Stimulated activated CD4-positive, alpha-beta T cell treated with anti-CD3 and anti-CD28 coated beads, Interleukin-4, amount 100 ng/mL, for 24 hours (primary cell): ENCODE results near the gene TCF7L2.

ENCODE experiments used
- DNase-seq: peaks from one replicate; pipeline ENCODE4 v3.0.0-alpha.2; 2020

Gene TCF7L2

DNA sequence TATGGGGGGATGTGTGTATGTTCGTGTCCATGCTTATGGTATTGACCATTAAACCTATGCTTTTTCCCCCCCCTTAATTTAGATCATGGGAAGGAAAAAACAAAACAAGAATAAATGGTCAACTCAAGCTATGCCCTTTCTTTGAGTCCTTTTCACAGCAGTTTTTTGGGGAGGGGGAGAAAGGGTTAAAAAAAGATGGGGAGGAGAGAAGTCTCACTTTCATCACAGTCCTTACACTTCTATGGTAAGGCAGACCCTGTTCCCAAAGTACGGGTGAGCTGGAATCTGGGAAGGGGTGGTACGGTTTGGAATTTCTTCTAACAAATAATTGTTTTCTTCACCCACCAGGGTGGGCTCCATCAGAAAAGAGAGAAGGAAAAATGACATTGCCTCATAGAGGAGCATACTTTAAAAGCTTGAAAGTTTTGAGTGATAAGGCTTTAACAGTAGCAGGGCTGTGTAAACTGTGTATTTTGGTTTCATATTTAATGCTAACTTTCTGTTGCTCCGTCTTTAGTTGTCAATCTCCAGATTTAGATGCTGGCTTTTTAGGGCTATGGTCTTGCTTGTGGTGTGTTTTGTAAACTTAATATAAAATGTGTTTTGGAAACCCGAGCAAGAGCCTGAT, 180.1 kb downstream of the TCF7L2 start:
- no peak for DNase-seq

DNA sequence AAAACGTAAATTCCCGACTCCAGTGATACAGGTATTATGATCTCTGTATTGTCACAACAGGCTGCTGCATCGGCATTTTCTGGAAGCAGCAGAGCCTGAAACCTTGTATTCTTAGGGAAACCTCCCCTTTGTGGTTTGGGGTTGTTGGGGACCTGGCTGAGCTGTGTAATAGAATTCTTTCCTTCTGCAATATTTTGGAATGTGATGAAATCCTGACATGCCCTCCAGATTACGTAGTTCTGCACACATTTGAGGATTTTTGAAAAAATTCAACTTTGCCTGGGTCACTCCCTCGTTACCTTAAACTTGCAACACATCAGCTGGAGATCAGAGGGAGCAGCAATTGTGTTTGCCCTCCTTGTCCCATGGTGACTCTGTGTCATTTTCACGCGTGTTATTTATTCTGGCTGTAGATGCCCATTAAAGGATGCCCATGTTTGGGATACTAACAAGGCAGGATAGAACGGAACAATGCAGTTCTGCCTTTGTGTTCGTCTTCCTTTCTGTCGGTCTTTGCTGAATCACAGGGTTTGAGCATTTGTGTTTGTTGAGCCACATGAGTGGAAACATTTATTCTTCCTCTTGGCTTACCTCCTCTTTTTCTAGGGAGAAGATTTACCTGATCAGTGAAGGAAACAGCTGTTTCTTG, 181.7 kb downstream of the TCF7L2 start:
- DNase-seq = no peak

DNA sequence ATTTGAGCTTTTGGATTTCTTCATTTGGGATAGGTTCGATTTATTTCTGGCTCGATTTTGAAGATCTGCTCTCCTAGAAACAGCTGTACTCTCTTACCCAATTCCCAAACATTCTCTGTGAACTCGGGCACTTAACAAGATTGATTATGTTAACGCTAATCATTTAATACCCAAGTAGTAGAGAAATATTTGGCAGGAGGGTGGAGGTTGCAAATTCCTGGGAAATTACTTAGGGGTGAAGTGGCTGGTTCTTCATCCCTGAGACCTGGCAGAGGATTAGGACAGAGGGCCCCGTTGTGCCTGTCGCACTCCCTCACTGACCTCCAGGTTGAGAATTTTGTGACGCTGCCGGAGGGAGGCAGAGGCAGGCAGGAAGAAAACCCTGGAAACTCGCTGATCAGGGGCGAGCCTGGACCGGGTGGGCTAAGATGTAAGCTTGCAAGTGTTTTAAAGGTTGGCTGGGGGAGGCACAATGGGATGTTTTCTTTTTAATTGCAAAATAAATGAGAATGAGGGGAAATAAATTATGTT, 182.6 kb downstream of the TCF7L2 start:
- no peak for DNase-seq

DNA sequence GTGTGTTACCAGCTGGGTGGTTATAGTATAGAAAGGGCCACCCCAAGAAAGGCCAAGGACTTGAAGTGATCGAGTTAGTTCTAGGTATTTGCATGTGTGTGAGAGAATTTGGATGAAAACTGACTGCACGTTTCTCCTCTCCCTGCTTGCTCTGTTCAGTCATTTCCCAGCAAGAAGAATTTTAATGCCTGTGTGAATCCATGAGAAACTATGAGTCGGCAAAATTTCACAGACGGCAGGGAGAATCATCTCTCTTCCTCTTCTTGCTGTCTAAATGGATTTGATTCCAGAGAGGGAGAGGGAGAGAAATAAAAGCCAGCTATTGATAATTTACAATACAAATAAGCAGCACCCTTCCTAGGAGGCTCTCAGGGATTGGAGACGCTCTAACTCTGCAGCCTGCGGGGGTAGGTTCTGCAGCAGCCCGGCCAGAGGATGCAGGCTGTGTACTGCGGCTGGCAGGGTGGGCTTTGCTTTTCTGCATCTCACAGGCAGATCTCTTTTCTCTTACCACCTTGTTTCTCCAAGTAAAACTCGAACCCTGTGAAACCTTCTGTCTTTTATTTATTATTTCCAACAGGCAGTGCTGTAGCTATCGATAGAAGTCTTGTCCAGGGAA, 183.6 kb downstream of the TCF7L2 start:
- DNase-seq = no peak

GRCh38 chr10:113135025-113135424, 185.0 kb downstream of the TCF7L2 start:
- DNase-seq = no peak

- no peak for DNase-seq
Measured at GRCh38 chr10:113137941-113138685, 188.1 kb downstream of the TCF7L2 start.

- DNase-seq = no peak
Measured at GRCh38 chr10:113138937-113139585, 189.0 kb downstream of the TCF7L2 start.

DNA sequence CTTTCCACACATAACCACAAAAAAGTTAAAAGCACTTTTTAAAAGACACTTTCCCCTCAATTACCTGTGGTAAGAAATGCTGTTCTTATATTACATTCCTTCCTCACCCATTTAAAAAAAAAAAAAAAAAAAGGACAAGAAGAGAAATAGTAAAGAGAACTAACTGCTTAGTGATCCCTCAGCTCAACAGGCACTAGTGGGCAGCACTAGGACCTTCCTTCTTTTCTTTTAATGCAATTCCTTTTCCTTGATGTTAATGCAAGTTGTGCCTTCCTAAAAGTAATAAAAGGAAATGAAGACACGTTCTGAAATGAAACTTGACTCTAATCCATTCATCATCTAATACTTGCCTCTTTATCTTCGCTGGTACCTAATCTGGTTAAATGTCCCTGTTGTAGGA, 189.7 kb downstream of the TCF7L2 start:
- DNase-seq = no peak

- no peak for DNase-seq
Measured at GRCh38 chr10:113140143-113141011, 190.3 kb downstream of the TCF7L2 start.

DNA sequence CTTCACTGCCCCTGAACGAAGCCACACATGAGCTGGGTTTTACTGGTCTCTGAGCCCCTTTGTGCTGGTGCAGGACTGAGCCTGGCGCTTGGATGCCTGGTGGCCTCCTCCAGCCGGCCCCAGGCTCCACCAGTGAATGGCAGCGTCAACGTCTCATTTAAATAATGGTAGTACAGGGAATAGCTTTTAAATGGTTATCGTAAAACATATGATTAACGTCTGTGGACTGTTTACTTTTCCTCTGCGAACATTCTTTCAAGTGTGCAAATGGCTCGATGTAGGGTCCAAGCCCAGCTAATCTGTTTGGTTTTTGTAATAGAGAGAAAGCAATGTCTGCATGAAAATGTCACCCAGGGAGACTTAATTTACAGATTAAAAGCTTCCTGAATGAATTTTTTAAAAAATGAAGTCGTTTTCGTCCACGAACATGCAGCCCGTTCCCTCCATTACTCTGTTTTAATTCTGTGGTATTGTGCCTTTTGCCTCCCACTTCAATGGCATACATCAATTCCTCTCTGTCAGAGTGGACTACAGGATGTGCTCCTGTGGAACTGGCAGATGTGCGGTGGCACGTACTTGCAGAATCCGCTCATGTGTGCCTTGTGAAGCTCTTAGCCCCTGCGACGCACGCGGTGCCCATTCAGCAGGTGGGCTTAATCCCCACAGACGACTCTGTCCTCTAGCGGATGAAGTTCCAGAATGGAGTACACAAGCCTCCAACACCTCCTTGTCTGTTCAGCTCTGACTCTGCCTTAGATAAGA, 192.7 kb downstream of the TCF7L2 start:
- no peak for DNase-seq

GRCh38 chr10:113144576-113144975, 194.5 kb downstream of the TCF7L2 start:
- no peak for DNase-seq

GRCh38 chr10:113148071-113148825, 198.2 kb downstream of the TCF7L2 start:
- no peak for DNase-seq

GRCh38 chr10:113148901-113149300, 198.9 kb downstream of the TCF7L2 start:
- DNase-seq = no peak

- no peak for DNase-seq
Measured at GRCh38 chr10:113149626-113150025, 199.6 kb downstream of the TCF7L2 start.

GRCh38 chr10:113151190-113151666, 201.2 kb downstream of the TCF7L2 start:
- no peak for DNase-seq

DNA sequence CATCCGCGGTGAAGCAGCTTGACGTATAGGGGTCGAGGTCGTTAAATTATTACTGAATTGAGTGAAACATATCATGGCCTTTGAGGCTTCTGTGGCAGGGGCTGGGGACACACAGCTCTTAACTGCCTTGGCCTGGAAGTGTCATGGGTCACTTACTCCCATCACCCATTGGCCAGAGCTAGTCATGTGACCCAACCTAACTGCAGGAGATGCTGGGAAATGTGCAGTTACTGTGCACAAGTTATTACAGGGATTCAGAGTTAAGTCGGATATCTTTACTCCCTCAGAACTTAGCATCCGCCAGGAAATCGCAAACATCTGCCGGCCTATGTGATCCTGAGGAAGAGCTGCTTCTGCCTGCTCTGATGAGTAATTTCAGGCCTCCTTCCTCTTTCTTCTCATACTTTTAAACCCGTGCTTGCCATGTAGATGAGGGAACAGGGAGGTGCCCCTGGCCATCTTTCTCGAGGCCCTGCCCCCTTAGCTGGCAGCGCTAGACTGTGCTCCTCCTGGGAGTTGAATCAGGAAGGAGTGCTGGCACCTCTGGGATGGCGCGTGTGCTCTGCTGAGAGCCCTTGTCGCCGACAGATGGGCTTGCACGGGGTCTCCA, 203.6 kb downstream of the TCF7L2 start:
- no peak for DNase-seq

DNA sequence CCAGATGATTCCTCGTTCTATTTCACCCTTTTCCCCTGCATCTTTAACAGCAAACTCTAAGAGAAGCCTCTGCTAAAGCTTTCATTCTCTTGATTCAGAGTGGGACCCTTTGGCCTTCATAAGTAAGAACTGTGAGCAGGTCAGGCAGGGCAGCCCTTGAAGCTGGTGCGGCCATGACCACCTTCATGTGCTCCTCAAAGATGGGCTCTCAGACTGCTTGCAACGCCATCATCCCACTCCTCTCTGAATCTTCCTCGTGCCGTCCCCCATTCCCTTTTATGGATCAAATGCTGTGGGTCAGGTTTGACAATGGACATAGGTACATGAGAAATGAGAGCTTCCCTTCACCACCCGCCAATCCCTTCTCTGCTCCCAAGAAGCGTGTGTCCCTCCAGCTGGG, 207.4 kb downstream of the TCF7L2 start:
- DNase-seq = no peak

- DNase-seq = no peak
Measured at GRCh38 chr10:113158183-113158582, 208.1 kb downstream of the TCF7L2 start.

GRCh38 chr10:113159563-113159962, 209.5 kb downstream of the TCF7L2 start:
- DNase-seq = no peak

DNA sequence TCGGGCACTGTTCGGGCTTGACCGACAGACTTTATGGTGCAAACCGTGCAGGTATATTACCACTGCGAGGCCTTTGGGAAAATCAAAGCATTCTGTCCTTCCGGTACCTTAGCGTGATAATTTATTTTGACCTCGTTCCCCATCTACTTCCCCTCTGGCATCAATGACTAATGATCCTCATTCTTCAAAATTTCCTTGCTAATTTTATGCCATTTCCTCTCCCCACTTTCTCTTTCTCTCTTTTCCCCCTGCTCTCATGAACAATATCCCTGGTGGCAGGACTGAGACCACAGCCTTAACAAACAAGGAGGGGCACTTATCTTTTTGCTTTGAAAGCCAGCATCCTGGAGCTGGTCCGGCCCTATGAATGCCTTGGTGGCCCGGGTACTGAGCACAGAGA, 210.6 kb downstream of the TCF7L2 start:
- no peak for DNase-seq
